ENCODE measurements around the gene GUCY2D.
"Not testable (repeated sequence)": the region's sequence is repeated elsewhere in the genome, so short reads cannot be mapped to it uniquely, and the experiment has no call there.

Gene GUCY2D

GRCh38 chr17:8001976-8002720 lies at the start of gene GUCY2D:
GUCY2D (plus strand) TSS chr17:8002615; CDS start chr17:8003048, 433 bp downstream.
- Mint-ChIP-seq H3K27me3 (peaks cover 39 to 56% of the 10 kb centered on the region in 2 donors), H3K36me3 (peaks cover 0 to 3% of the 10 kb centered on the region in 2 donors), H3K4me3 (peak within 1 kb of the TSS; percentile 77 to 78), H3K4me1 (peaks cover 13 to 15% of the 10 kb centered on the region in 2 donors), H3K27ac (peak within 1 kb of the TSS; percentile 74), H3K9me3 (peaks cover 4% of the 10 kb centered on the region in 2 donors)
- ATAC-seq (replicated peaks) = peak; percentile 77 to 86
- no peak for DNase-seq

- not testable (repeated sequence) for DNase-seq; H3K9me3 Mint-ChIP-seq; H3K27ac Mint-ChIP-seq; H3K27me3 Mint-ChIP-seq; ATAC-seq (replicated peaks); H3K4me3 Mint-ChIP-seq
- Mint-ChIP-seq H3K36me3 (peaks cover 16 to 23% of the 10 kb centered on the region in 2 donors), H3K4me1 (peaks cover 4 to 12% of the 10 kb centered on the region in 2 donors)
Measured at GRCh38 chr17:7953266-7953665, 49.1 kb upstream of the GUCY2D start.

DNA sequence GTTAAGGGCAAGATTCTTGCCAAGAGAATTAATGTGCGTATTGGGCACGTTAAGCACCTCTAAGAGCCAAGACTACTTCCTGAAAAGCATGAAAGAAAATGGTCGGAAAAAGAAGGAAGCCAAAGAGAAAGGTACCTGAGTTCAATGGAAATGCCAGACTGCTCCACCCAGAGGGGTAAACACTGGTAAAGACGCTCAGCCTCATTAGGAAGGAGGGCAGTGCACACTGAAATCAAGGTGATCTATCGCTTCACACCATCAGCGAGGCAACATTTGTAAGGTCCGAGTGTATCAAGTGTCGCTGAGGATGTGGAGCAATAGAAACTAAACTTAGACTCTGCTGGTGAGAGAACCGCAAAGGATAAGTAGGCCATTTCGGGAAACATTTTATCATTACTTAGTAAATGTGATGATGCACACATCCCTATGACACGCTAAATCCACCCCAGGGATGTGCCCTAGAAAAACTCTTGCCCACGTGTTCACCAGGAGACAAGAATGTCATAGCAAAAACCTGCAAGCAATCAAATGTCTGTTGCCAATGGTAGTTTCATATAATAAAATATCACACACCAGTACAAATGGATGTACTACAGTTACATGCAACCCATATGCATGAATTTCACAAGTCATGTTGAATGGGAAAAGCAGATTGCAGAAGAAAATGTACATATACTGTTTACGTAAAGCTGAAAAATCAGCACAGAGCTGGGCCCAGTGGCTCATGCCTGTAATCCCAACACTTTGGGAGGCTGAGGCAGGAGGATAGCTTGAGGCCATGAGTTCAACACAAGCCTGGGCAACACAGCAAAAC lies 46.8 kb upstream of the GUCY2D start:
- Mint-ChIP-seq H3K27ac (no peak overlapping the region), H3K27me3 (peaks cover 4% of the 10 kb centered on the region in 2 donors), H3K4me1 (peaks cover 4 to 12% of the 10 kb centered on the region in 2 donors), H3K4me3 (no peak overlapping the region), H3K9me3 (no peaks in the 10 kb centered on the region), H3K36me3 (peaks cover 0 to under 1% of the 10 kb centered on the region in 2 donors)
- ATAC-seq (replicated peaks) (no peak), DNase-seq (no peak)

- DNase-seq (no peak), ATAC-seq (replicated peaks) (no peak)
- no peak overlapping the region for H3K27ac Mint-ChIP-seq
- peaks cover 2 to 8% of the 10 kb centered on the region in 2 donors for H3K4me1 Mint-ChIP-seq
- H3K27me3 Mint-ChIP-seq = peaks cover 5 to 11% of the 10 kb centered on the region in 2 donors
- H3K4me3 Mint-ChIP-seq = no peak overlapping the region
- no peaks in the 10 kb centered on the region for H3K9me3 Mint-ChIP-seq
- no peaks in the 10 kb centered on the region for H3K36me3 Mint-ChIP-seq
Measured at GRCh38 chr17:7956228-7956965, 46.0 kb upstream of the GUCY2D start.

- H3K4me1 Mint-ChIP-seq = no peaks in the 10 kb centered on the region
- H3K4me3 Mint-ChIP-seq = no peak overlapping the region
- peaks cover 5 to 16% of the 10 kb centered on the region in 2 donors for H3K27me3 Mint-ChIP-seq
- H3K27ac Mint-ChIP-seq = no peak overlapping the region
- no peak for ATAC-seq (replicated peaks)
- no peaks in the 10 kb centered on the region for H3K9me3 Mint-ChIP-seq
- no peaks in the 10 kb centered on the region for H3K36me3 Mint-ChIP-seq
- DNase-seq = no peak
Measured at GRCh38 chr17:7959503-7960253, 42.7 kb upstream of the GUCY2D start.

GRCh38 chr17:7961421-7961820 lies 41.0 kb upstream of the GUCY2D start:
- Mint-ChIP-seq H3K27me3 (peaks cover 5 to 16% of the 10 kb centered on the region in 2 donors), H3K27ac (no peak overlapping the region), H3K4me3 (no peak overlapping the region), H3K4me1 (no peaks in the 10 kb centered on the region), H3K9me3 (no peaks in the 10 kb centered on the region), H3K36me3 (no peaks in the 10 kb centered on the region)
- no peak for ATAC-seq (replicated peaks)
- DNase-seq = no peak

GRCh38 chr17:7967751-7968150 lies 34.7 kb upstream of the GUCY2D start:
- Mint-ChIP-seq H3K36me3 (no peaks in the 10 kb centered on the region), H3K4me1 (no peaks in the 10 kb centered on the region), H3K27me3 (peaks cover 7 to 18% of the 10 kb centered on the region in 2 donors), H3K27ac (no peak overlapping the region), H3K9me3 (no peaks in the 10 kb centered on the region), H3K4me3 (no peak overlapping the region)
- no peak for ATAC-seq (replicated peaks)
- DNase-seq = no peak

DNA sequence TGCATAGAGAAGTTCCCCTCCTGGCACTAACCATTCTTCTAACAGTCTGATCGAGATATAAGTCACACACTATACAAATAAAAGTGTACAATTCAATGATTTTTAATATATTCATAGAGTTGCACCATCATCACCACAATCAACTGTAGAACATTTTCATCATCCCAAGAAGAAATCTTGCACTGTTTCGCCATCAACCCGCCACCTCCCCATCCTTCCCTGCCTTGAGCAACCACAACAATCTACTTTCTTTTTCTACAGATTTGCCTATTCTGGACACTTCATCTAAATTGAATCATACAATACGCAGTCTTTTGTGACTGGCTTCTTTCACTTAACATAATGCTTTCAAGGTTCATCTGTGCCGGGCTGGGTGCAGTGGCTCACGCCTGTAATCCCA lies 33.0 kb upstream of the GUCY2D start:
- Mint-ChIP-seq H3K27ac (peak overlapping the region; percentile 56), H3K4me3 (no peak overlapping the region), H3K4me1 (no peaks in the 10 kb centered on the region), H3K27me3 (peaks cover 10 to 22% of the 10 kb centered on the region in 2 donors), H3K36me3 (peaks cover under 1 to 3% of the 10 kb centered on the region in 2 donors), H3K9me3 (peaks cover 2 to 3% of the 10 kb centered on the region in 2 donors)
- DNase-seq (no peak), ATAC-seq (replicated peaks) (no peak)

DNA sequence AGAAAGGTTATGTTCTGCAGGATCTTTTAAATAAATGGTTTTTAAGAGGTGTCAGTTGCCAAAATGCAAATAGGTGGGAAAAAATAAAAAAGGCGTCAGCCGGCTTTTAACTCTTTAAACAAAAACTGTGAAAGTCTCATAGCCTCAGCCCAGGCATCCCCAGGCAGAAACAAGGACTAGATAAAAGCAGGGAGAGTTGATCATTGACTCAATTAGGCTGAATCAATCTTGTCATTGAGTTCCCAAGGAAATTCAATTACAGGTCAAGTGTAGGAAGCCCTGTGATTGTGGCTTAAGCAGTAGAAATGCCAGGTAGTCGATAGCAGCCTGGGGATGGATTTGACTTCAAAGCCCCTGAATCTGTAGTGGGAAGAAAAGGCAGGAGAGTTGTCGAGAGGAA lies 30.8 kb upstream of the GUCY2D start:
- H3K27ac Mint-ChIP-seq = no peak overlapping the region
- no peak overlapping the region for H3K4me3 Mint-ChIP-seq
- no peaks in the 10 kb centered on the region for H3K4me1 Mint-ChIP-seq
- peaks cover 12 to 15% of the 10 kb centered on the region in 2 donors for H3K9me3 Mint-ChIP-seq
- H3K27me3 Mint-ChIP-seq = peaks cover 14 to 33% of the 10 kb centered on the region in 2 donors
- ATAC-seq (replicated peaks) (no peak), DNase-seq (no peak)
- H3K36me3 Mint-ChIP-seq = peaks cover 7 to 15% of the 10 kb centered on the region in 2 donors

- DNase-seq (no peak), ATAC-seq (replicated peaks) (no peak)
- H3K36me3 Mint-ChIP-seq = peaks cover 7 to 18% of the 10 kb centered on the region in 2 donors
- H3K4me1 Mint-ChIP-seq = no peaks in the 10 kb centered on the region
- no peak overlapping the region for H3K4me3 Mint-ChIP-seq
- no peak overlapping the region for H3K27ac Mint-ChIP-seq
- H3K9me3 Mint-ChIP-seq = peaks cover 12 to 15% of the 10 kb centered on the region in 2 donors
- H3K27me3 Mint-ChIP-seq = peaks cover 20 to 31% of the 10 kb centered on the region in 2 donors
Measured at GRCh38 chr17:7972131-7972785, 30.2 kb upstream of the GUCY2D start.

DNA sequence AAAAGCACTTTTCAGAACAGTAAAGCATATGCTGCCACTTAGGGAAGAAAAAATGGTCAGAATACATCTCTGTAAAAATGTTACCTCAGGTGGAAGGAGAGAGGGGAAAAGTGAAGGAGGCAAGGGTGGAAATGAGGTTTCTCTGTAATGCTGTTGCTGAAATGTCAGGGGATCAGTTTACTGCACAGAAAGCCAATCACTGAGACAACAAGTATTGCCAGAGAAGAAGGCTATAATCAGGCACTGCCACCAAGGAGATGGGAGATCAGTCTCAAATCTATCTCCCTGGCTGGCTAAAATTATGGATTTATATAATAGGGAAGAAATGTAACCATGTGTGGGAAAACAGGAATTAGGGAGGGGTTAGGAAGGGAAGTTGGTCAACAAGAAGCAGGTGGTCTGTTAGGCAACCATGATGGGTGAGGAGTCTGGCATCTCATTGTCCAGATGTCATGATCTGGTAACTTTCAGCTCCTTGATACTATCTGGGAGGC lies 27.7 kb upstream of the GUCY2D start:
- H3K4me3 Mint-ChIP-seq = no peak overlapping the region

DNA sequence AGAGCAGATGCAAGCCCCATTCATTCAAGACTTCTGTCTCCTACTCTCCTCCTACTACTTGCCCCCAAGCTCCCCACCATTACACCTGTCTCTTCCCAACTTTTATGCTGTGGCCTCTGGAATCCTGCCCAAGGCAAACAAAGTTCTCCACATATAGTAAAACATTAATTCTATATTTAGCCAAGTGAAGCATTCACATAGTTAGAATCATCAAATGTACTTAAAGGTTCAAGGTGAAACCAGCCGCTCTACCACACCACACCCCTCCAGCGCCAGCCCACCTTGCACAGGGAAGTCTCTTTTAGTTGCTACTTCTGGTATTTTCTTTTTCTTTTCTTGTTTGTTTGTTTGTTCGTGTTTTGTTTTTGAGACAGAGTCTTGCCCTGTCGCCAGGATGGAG lies 25.4 kb upstream of the GUCY2D start:
- DNase-seq = no peak
- peaks cover 7 to 18% of the 10 kb centered on the region in 2 donors for H3K36me3 Mint-ChIP-seq
- H3K27ac Mint-ChIP-seq = no peak overlapping the region
- no peaks in the 10 kb centered on the region for H3K4me1 Mint-ChIP-seq
- H3K27me3 Mint-ChIP-seq = peaks cover 25 to 42% of the 10 kb centered on the region in 2 donors
- ATAC-seq (replicated peaks) = no peak
- H3K9me3 Mint-ChIP-seq = peaks cover 12 to 15% of the 10 kb centered on the region in 2 donors
- no peak overlapping the region for H3K4me3 Mint-ChIP-seq

More for the DNA sequence above, 27.7 kb upstream of the GUCY2D start:
- DNase-seq (no peak), ATAC-seq (replicated peaks) (no peak)
- Mint-ChIP-seq H3K36me3 (peaks cover 7 to 18% of the 10 kb centered on the region in 2 donors), H3K9me3 (peaks cover 12 to 15% of the 10 kb centered on the region in 2 donors), H3K27me3 (peaks cover 25 to 40% of the 10 kb centered on the region in 2 donors), H3K27ac (no peak overlapping the region), H3K4me1 (no peaks in the 10 kb centered on the region)

GRCh38 chr17:7977805-7978204 lies 24.6 kb upstream of the GUCY2D start:
- Mint-ChIP-seq H3K4me3 (no peak overlapping the region), H3K4me1 (no peaks in the 10 kb centered on the region), H3K9me3 (peaks cover 12 to 15% of the 10 kb centered on the region in 2 donors), H3K27me3 (peaks cover 25 to 46% of the 10 kb centered on the region in 2 donors), H3K27ac (no peak overlapping the region), H3K36me3 (peaks cover 7 to 18% of the 10 kb centered on the region in 2 donors)
- DNase-seq (no peak), ATAC-seq (replicated peaks) (no peak)
